GM18909 (cell line): Measurements from ENCODE around the gene AGPAT3.

ENCODE experiments used
- ATAC-seq: cut with Tn5 transposase; IDR thresholded peaks from one replicate; pipeline ENCODE4 v1.9.1; 2021; ENCODE audit warnings: mild to moderate bottlenecking; ENCODE audit not compliant: unreplicated experiment, poor library complexity

The AGPAT3 gene

GRCh38 chr21:43902441-43902840, 37.4 kb downstream of the AGPAT3 start:
- no peak for ATAC-seq

GRCh38 chr21:43903451-43904091, 38.5 kb downstream of the AGPAT3 start:
- ATAC-seq = no peak

GRCh38 chr21:43904331-43904781, 39.3 kb downstream of the AGPAT3 start:
- no peak for ATAC-seq

GRCh38 chr21:43905726-43906455, 40.9 kb downstream of the AGPAT3 start:
- no peak for ATAC-seq

DNA sequence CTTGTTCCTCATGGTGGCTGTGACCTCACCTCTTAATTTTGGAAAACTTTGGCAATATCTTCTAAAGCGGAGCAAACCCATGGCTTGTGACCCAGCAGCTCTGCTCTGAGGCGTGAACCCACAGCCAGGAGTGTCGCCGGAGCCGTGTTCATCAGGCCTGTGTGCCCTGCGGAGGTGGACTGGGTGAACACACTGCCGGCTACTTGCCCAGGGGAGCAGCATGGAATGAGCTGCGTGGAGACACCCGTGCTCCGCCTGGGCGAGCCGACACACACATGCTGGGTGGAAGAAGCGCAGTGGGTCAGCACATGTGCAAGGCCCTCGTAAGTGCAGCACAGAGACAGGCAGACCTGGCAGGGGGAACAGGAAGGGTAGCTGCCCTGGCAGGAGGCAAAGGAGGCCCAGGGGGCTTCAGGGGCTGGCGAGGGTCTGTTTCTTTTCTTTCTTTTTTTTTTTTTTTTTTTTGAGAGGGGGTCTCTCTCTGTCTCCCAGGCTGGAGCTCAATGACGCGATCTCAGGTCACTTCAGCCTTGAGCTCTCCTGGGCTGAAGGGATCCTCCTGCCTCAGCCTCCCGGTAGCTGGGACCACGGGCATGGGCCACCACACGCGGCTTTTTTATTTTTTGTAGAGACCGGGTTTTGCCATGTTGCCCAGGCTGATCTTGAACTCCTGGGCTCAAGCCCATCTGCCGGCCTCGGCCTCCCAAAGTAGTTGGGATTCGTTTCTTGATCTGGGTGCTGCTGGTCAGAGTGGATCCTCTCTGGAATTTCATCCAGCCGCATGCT, 41.8 kb downstream of the AGPAT3 start:
- no peak for ATAC-seq

- ATAC-seq = no peak
Observed at GRCh38 chr21:43907751-43908150, 42.7 kb downstream of the AGPAT3 start.

GRCh38 chr21:43908167-43908566, 43.1 kb downstream of the AGPAT3 start:
- ATAC-seq = no peak

DNA sequence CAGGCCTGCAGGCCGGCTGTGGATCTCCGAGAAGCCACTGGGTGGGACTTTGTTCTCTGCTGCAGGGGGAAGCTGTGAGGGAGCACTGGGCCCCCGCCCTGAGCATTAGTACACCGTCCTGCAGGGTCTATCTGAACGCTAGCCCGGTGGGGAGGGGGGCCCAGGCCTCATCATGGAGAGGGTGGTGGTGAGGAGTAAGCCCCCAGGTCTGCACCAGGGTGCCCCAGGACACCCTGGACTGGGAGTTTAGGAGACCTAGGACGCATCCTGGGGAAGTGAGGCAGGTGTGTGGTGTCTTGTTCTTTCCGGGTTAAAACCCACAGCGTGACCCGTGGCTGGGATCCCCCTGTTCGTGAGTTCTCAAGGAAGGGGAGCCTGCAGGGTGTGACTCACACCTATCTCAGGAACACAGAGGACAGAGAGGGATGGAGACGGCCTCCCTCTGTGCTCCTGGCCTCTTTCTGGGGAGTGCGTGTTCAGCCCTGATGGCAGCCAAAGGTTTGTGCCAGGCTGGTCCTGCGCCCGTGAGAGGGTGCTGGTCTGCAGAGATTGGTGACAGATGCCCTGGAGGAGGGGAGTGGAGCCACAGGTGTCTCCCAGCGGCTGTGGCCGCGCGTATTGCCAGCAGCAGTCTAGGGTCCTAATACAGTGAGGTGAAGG, 44.8 kb downstream of the AGPAT3 start:
- ATAC-seq = no peak

DNA sequence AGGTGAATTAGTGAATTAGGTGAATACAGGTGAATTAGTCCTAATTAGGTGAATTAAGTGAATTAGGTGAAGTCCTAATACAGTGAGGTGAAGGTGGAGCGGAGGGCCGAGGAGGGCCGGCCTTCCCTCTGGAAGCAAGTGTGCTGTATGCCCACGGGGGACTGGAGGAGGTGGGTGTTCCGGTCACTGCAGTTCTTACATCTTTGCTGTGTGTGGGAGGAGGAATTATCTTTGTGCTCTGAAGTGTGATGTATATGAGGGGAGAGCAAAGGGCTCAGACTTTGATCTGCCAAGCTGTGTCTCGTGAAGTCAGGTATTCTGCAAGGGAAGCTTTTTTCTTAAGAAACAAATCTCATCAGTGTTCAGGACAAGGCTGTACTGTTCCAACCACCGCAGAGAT, 45.4 kb downstream of the AGPAT3 start:
- no peak for ATAC-seq

GRCh38 chr21:43911015-43911934, 46.3 kb downstream of the AGPAT3 start:
- ATAC-seq = no peak

GRCh38 chr21:43911935-43912487, 47.0 kb downstream of the AGPAT3 start:
- ATAC-seq = no peak

DNA sequence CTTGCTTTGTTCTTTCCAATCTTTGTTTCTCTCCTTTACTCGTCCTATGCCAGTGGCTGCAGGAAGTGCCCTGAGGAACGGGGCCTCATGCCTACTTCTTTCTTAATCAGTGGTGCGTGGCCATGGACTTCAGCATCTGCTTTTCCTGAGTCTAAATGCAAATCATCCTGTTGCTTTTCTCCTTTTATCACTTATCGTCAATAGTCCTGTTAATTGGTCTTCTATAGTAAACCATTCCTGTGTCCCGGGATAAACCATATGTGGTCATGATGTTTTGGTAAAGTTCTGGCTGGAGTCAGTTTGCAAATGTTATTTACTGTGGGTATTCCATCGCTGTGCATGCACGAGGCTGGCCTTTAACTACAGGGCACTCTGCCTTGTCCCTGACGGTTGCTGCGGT, 47.5 kb downstream of the AGPAT3 start:
- no peak for ATAC-seq

GRCh38 chr21:43912910-43913309, 47.9 kb downstream of the AGPAT3 start:
- no peak for ATAC-seq

- ATAC-seq = no peak
Observed at GRCh38 chr21:43913928-43914327, 48.9 kb downstream of the AGPAT3 start.

DNA sequence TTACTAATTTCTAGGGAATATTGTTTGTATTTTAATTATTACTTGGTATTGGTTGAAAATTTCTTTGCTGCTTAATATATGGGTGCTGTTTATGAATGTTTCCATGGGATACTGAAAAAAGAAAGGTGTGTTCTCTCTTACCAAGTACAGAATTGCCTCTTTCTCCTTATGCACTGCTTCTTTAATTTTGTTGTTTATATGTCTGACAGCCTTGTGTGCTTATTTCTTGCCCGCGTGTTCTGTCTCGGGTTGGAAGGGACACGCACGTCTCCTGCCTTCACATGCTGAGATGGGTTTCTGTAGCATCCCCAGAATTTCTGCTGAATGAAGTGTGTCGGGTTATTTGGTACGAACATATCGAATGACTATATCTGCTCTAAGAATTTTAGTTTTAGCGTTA, 51.1 kb downstream of the AGPAT3 start:
- ATAC-seq = no peak

GRCh38 chr21:43916691-43917514, 51.9 kb downstream of the AGPAT3 start:
- ATAC-seq = peak; percentile 46

DNA sequence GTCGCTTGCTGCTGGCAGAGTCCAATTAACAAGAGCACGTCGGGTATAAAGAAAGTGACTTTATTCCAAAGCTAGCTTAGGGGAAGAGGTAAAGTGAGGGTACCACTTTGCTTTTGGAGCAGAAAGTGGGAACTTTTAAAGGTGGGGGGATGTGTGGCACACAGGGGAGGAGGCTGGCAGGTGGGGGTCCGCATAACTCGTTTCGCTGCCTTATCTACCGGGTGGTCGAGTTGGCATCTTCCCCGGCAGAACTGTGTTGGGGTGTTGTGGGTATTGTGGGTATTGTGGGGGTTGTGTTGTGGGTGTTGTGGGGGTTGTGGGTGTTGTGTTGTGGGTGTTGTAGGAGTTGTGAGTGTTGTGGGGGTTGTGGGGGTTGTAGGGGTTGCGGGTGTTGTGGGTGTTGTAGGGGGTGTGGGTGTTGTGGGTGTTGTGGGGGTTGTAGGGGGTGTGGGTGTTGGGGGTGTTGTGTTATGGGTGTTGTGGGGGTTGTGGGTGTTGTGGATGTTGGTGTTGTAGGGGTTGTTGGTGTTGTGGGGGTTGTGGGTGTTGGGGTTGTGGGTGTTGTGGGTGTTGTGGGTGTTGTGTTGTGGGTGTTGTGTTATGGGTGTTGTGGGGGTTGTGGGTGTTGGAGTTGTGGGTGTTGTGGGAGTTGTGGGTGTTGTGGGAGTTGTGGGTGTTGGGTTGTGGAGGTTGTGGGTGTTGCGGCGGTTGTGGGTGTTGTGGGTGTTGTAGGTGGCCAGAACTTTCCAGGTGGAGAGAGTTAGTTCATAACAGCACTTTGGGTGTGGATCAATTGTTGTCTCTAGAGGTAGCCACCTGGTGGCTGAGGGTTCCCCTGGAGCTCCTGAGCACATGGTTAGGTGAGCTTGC, 52.7 kb downstream of the AGPAT3 start:
- no peak for ATAC-seq
